ENCODE measurements around the gene SMYD5. TPM values are rescaled to one million over a fixed set of nuclear protein-coding genes. Genes with fewer than 3 reads are reported as not detected.

SMYD5 gene
- total RNA-seq, 1 donor from 2014 or later, result 18.8 TPM

DNA sequence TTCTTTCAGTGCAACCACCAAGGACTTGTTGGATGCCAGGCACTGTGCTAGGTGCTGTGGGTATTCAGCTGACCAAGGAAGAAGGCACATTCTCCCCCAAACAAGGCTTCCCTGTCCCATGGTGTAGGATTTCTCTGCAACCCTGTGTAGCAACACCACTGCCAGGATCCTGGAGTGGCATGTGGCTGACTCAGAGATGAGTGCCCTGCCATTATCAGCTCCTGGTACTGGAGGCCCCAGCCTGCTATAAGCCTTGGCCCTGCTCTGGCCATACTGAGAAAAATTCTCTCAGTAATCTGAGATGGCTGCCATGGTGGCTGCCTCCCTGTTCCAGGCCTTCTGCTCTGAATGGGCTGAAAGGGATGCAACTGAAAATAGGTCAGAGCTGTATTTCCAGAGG, 4.3 kb downstream of the SMYD5 start:
- Histone ChIP-seq H3K4me3 (ENCODE audit: low read length in 3 of 3) (no peak overlapping the region), H3K9me3 (ENCODE audit: control insufficient read depth in 3 of 3, low read length in 3 of 3) (no peaks in the 10 kb centered on the region), H3K36me3 (ENCODE audit: control insufficient read depth in 3 of 3, insufficient read depth in 3 of 3, low read length in 3 of 3) (peaks cover 30 to 36% (median 30%) of the 10 kb centered on the region in 3 donors), H3K4me1 (ENCODE audit: control insufficient read depth in 3 of 3, insufficient read depth in 3 of 3, low read length in 3 of 3) (peaks cover 13 to 45% (median 25%) of the 10 kb centered on the region in 3 donors), H3K9ac (ENCODE audit: low read depth in 1 of 3, low read length in 3 of 3) (no peak overlapping the region), H3K27ac (ENCODE audit: low read depth, low read length) (no peak overlapping the region), H3K27me3 (ENCODE audit: control insufficient read depth in 3 of 3, insufficient read depth in 3 of 3, low read length in 3 of 3) (no peaks in the 10 kb centered on the region)

DNA sequence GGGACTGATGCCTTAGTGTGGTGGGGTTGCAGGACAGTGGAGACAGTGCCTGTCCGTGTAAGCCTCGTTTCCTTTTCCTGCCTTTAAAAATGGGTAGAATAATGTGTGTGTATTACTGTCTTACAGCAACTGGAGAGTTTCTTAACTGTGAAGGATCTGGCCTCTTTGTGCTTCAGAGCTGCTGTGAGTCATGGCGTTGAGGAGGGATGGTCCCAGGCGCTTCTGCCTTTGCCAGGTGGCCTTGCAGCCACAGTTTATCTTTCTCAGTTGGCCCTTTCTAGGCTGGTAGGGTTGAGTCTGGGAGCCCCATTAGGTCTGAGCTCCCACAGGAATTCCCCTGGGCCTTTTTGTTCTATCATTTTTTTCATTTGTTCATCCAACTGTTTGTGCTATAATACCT, 9.8 kb downstream of the SMYD5 start:
- H3K4me3 ChIP-seq (ENCODE audit: low read length in 3 of 3), result no peak overlapping the region
- no peaks in the 10 kb centered on the region for H3K27me3 ChIP-seq (ENCODE audit: control insufficient read depth in 3 of 3, insufficient read depth in 3 of 3, low read length in 3 of 3)
- no peak overlapping the region for H3K9ac ChIP-seq (ENCODE audit: low read depth in 1 of 3, low read length in 3 of 3)
- no peaks in the 10 kb centered on the region for H3K9me3 ChIP-seq (ENCODE audit: control insufficient read depth in 3 of 3, low read length in 3 of 3)
- H3K27ac ChIP-seq (ENCODE audit: low read depth, low read length), result no peak overlapping the region
- peaks cover 2 to 9% (median 7%) of the 10 kb centered on the region in 3 donors for H3K4me1 ChIP-seq (ENCODE audit: control insufficient read depth in 3 of 3, insufficient read depth in 3 of 3, low read length in 3 of 3)
- peaks cover 80 to 90% (median 81%) of the 10 kb centered on the region in 3 donors for H3K36me3 ChIP-seq (ENCODE audit: control insufficient read depth in 3 of 3, insufficient read depth in 3 of 3, low read length in 3 of 3)

DNA sequence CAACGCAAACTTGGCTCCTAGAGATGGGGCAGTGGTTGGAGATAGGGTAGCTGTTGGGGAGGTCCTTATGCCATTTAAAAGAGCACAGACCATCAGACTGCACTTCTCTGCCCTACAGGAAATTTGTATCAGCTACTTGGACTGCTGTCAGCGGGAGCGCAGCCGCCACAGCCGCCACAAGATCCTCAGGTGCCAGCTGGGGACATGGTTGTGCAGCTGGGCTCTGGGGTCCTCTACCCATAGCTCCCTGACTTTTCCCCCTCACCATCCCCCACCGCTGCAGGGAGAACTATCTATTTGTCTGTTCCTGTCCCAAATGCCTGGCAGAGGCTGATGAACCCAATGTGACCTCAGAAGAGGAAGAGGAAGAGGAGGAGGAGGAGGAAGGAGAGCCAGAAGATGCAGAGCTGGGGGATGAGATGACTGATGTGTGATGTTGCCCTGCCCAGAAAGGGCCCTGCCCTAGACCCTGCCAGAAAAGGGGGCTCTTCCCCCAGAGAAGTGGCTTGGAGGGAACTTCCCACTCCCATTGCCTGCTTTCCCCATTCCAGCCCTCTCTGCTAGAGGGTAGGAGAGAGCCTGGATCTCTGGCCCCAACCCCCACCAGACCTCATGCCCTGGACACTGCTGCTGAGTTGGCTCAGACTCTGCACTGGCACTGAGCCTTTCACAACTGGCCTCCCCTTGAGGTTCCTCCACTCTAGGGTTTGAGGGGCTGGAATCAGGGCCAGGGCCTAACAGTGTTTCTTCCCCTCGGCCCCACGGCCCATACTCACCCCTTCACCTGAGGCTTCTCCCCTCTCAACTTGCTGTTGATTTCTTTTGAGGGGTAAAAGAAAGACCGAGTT, 11.7 kb downstream of the SMYD5 start:
- Histone ChIP-seq H3K27me3 (ENCODE audit: control insufficient read depth in 3 of 3, insufficient read depth in 3 of 3, low read length in 3 of 3) (no peaks in the 10 kb centered on the region), H3K36me3 (ENCODE audit: control insufficient read depth in 3 of 3, insufficient read depth in 3 of 3, low read length in 3 of 3) (peaks cover 82 to 89% (median 87%) of the 10 kb centered on the region in 3 donors), H3K4me3 (ENCODE audit: low read length in 3 of 3) (no peak overlapping the region), H3K4me1 (ENCODE audit: control insufficient read depth in 3 of 3, insufficient read depth in 3 of 3, low read length in 3 of 3) (peaks cover 0 to 4% (median 0%) of the 10 kb centered on the region in 3 donors), H3K27ac (ENCODE audit: low read depth, low read length) (no peak overlapping the region), H3K9me3 (ENCODE audit: control insufficient read depth in 3 of 3, low read length in 3 of 3) (no peaks in the 10 kb centered on the region), H3K9ac (ENCODE audit: low read depth in 1 of 3, low read length in 3 of 3) (no peak overlapping the region)

DNA sequence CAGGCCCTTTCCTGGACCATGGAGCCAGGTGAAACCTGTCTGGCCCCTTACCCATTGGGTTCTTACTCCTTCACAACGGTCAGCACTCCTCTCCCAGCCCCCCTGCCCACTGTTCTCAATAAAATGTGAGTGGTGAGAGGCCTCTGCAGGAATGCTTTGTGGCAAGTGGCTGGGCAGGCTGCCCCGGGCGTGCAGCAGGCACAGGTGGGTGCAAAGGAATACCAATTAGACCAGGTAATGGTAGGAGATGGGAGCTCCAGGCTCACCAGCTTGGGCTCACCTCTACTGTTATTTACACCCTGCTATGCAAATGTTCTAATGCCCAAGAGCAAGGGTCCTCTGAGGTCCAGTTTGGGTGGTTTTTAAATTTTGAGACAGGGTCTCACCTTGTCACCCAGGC, 13.0 kb downstream of the SMYD5 start:
- no peak overlapping the region for H3K27ac ChIP-seq (ENCODE audit: low read depth, low read length)
- H3K36me3 ChIP-seq (ENCODE audit: control insufficient read depth in 3 of 3, insufficient read depth in 3 of 3, low read length in 3 of 3), result peaks cover 71 to 76% (median 74%) of the 10 kb centered on the region in 3 donors
- no peaks in the 10 kb centered on the region for H3K9me3 ChIP-seq (ENCODE audit: control insufficient read depth in 3 of 3, low read length in 3 of 3)
- no peak overlapping the region for H3K4me3 ChIP-seq (ENCODE audit: low read length in 3 of 3)
- H3K27me3 ChIP-seq (ENCODE audit: control insufficient read depth in 3 of 3, insufficient read depth in 3 of 3, low read length in 3 of 3), result no peaks in the 10 kb centered on the region
- peaks cover 0 to 5% (median 0%) of the 10 kb centered on the region in 3 donors for H3K4me1 ChIP-seq (ENCODE audit: control insufficient read depth in 3 of 3, insufficient read depth in 3 of 3, low read length in 3 of 3)
- H3K9ac ChIP-seq (ENCODE audit: low read depth in 1 of 3, low read length in 3 of 3), result no peak overlapping the region

DNA sequence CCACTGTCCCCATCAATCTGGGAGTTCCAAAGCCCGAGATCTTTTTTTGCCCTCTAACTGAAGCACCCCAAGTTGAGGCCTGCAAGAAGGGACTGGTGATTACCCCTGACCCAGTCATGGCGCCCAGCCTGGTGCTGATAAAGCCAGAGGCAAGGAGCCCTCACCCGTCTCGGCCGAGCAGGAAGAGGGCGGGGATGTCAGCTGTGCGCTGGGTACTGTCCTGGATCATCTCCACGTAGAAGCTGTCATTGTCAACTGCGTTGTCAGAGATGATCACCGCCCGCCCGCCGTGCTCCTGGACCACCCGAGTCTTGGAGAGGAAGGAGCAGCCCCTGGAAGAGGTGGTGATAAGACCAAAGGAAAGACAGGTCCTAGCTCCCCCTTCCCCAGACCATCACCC, 14.6 kb downstream of the SMYD5 start:
- peaks cover 8 to 16% (median 9%) of the 10 kb centered on the region in 3 donors for H3K4me1 ChIP-seq (ENCODE audit: control insufficient read depth in 3 of 3, insufficient read depth in 3 of 3, low read length in 3 of 3)
- H3K9me3 ChIP-seq (ENCODE audit: control insufficient read depth in 3 of 3, low read length in 3 of 3), result no peaks in the 10 kb centered on the region
- no peaks in the 10 kb centered on the region for H3K27me3 ChIP-seq (ENCODE audit: control insufficient read depth in 3 of 3, insufficient read depth in 3 of 3, low read length in 3 of 3)
- no peak overlapping the region for H3K27ac ChIP-seq (ENCODE audit: low read depth, low read length)
- no peak overlapping the region for H3K4me3 ChIP-seq (ENCODE audit: low read length in 3 of 3)
- H3K9ac ChIP-seq (ENCODE audit: low read depth in 1 of 3, low read length in 3 of 3), result no peak overlapping the region
- peaks cover 57 to 62% (median 59%) of the 10 kb centered on the region in 3 donors for H3K36me3 ChIP-seq (ENCODE audit: control insufficient read depth in 3 of 3, insufficient read depth in 3 of 3, low read length in 3 of 3)

DNA sequence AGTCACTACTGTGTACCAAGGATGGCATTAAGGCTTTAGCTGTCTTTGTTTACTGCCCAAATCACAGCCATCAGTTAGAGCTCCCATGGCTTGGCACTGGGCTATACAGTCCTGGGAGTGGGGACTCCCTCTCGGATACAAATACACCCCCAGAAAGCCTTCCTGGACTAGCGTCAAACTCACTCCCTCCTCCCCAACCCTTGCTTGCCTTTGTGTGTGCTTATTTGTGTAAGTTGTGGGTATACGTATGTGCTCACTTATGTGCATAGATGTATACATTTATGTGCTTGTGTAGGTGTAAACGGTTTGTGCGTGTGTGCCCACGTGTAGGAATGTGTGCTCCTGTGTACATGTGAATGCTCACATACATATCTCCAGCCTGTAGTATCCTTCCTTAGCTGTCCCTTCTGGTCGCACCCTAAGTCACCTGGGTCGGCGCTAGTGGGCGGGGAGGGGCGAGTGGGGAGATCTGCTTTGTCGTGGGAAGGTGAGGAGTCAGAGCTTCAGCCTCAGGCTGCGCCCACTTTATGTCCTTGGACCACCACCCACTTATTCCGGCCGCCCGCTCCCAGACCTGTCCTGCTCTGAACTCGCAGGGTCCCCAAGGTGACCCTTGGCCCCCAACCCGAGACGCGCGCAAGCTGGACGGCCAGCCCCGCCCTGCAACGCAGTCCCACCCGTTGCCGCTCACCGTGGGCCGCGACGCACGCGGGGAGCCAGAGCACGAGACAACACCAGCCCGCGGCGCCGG, 18.5 kb downstream of the SMYD5 start:
- Histone ChIP-seq H3K27me3 (ENCODE audit: control insufficient read depth in 3 of 3, insufficient read depth in 3 of 3, low read length in 3 of 3) (no peaks in the 10 kb centered on the region), H3K36me3 (ENCODE audit: control insufficient read depth in 3 of 3, insufficient read depth in 3 of 3, low read length in 3 of 3) (peaks cover 22 to 28% (median 26%) of the 10 kb centered on the region in 3 donors), H3K4me1 (ENCODE audit: control insufficient read depth in 3 of 3, insufficient read depth in 3 of 3, low read length in 3 of 3) (peaks cover 27 to 45% (median 33%) of the 10 kb centered on the region in 3 donors), H3K9ac (ENCODE audit: low read depth in 1 of 3, low read length in 3 of 3) (peak overlapping the region; percentile 73 to 93 (median 89)), H3K27ac (ENCODE audit: low read depth, low read length) (peak overlapping the region; percentile 82), H3K4me3 (ENCODE audit: low read length in 3 of 3) (peak overlapping the region; percentile 76 to 79 (median 76)), H3K9me3 (ENCODE audit: control insufficient read depth in 3 of 3, low read length in 3 of 3) (no peaks in the 10 kb centered on the region)

DNA sequence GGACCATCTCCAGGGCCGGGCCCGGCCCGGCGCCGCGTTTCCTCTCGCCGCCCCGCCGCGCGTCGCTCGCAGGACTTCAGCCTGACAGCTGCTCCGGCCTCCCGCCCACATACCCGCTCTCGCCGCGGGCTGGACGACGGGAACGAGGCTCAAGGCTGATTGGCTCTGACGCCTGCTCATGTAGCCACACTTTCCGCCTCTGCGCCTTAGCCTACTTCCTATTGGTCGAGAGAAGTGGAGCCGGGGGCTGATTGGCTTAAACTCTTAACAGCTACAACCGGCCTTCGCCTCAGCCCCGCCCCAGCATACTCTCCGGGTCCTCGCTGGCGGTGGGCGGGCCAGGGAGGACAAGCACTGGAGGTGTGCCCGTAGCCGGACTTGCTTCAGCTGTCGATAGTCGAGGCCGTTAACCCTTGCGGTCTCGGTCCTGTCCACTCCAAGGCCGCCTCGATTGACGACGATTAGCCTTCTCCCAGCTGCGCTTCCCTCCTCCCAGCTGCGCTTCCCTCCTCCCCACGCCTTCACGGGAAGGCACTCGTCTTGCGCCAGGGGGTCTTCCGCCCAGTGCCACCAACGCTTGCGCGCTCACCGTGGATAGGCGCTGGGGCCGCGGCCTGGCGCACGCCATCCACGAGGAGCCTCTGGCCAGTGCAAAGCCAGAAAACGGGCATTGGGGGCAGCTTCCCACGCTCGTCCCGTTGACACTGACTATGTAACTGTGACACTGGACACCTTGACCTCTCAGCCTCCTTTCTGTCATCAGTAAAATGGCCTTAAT, 19.3 kb downstream of the SMYD5 start, which contains the start of gene PRADC1:
TSS of gene PRADC1 (minus strand) at position 86 of the 778 bp plus-strand sequence. CDS start at position 7, 79 bp downstream.
- Histone ChIP-seq H3K27me3 (ENCODE audit: control insufficient read depth in 3 of 3, insufficient read depth in 3 of 3, low read length in 3 of 3) (no peaks in the 10 kb centered on the region), H3K9ac (ENCODE audit: low read depth in 1 of 3, low read length in 3 of 3) (peak within 1 kb of the TSS; percentile 89 to 99 (median 96)), H3K27ac (ENCODE audit: low read depth, low read length) (peak within 1 kb of the TSS; percentile 86), H3K36me3 (ENCODE audit: control insufficient read depth in 3 of 3, insufficient read depth in 3 of 3, low read length in 3 of 3) (peaks cover 15 to 20% (median 18%) of the 10 kb centered on the region in 3 donors), H3K9me3 (ENCODE audit: control insufficient read depth in 3 of 3, low read length in 3 of 3) (no peaks in the 10 kb centered on the region), H3K4me1 (ENCODE audit: control insufficient read depth in 3 of 3, insufficient read depth in 3 of 3, low read length in 3 of 3) (peaks cover 31 to 48% (median 37%) of the 10 kb centered on the region in 3 donors), H3K4me3 (ENCODE audit: low read length in 3 of 3) (peak within 1 kb of the TSS; percentile 79 to 99 (median 94))

DNA sequence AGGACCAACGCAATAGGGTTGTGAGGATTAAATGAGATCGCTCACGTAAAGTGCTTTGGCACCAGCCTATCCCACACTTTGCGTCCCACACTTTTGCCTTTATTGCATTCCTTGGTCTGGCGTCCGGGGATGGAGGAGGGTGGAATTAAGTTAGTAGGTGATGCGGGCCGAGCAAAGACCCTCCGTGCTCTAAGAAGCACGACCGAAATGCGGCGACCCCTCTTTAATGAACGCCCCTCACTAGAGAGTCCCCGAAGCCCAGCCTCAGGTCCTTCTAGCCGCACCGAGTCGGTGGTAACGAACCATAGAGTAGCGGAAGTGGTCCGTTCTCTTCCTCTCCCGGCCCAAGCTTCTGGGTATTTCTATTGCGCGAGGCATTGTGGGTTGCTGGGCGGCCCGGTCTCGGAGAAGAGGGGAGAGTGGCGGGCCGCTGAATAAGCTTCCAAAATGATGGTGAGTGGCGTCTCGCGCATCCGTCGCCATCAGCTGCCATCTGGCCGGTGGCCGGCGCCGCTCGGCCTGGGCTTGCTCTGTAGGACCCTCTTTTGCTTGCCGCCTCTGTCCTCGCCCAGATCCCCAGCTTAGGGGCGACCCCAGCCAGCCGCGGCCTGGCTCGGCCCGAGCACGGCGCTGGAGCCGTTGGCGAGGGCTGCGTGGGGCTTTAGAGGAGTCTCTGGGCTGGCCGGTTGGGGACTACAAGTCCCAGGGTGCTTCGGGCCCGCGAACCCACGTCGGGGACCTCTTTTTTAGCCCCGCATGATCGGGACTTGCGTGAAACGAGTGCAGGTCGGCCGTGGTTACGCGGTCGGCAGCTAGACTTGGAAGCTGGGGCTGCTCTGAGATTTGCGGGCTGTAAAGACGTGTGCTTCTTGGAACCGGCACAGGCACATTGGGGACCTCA, 20.1 kb downstream of the SMYD5 start, which contains the start of gene CCT7:
TSS of gene CCT7 (plus strand) at position 377 of the 901 bp plus-strand sequence. CDS start at position 448, 71 bp downstream.
- H3K27me3 ChIP-seq (ENCODE audit: control insufficient read depth in 3 of 3, insufficient read depth in 3 of 3, low read length in 3 of 3), result no peaks in the 10 kb centered on the region
- H3K9me3 ChIP-seq (ENCODE audit: control insufficient read depth in 3 of 3, low read length in 3 of 3), result no peaks in the 10 kb centered on the region
- peak within 1 kb of the TSS; percentile 79 to 99 (median 94) for H3K4me3 ChIP-seq (ENCODE audit: low read length in 3 of 3)
- H3K9ac ChIP-seq (ENCODE audit: low read depth in 1 of 3, low read length in 3 of 3), result peak within 1 kb of the TSS; percentile 89 to 99 (median 96)
- H3K36me3 ChIP-seq (ENCODE audit: control insufficient read depth in 3 of 3, insufficient read depth in 3 of 3, low read length in 3 of 3), result peaks cover 8 to 16% (median 15%) of the 10 kb centered on the region in 3 donors
- H3K4me1 ChIP-seq (ENCODE audit: control insufficient read depth in 3 of 3, insufficient read depth in 3 of 3, low read length in 3 of 3), result peaks cover 34 to 56% (median 44%) of the 10 kb centered on the region in 3 donors
- H3K27ac ChIP-seq (ENCODE audit: low read depth, low read length), result peak within 1 kb of the TSS; percentile 86

Measured in skeletal muscle tissue (tissue), 4 donors.